Measurements from ENCODE around the gene IPCEF1.

IPCEF1 gene

GRCh38 chr6:154249499-154250298 lies 106.9 kb downstream of the IPCEF1 start:
- H3K4me1 ChIP-seq = no peaks in the 10 kb centered on the region
- no peaks in the 10 kb centered on the region for H3K9me3 ChIP-seq
- no peaks in the 10 kb centered on the region for H3K36me3 ChIP-seq
- H3K4me3 ChIP-seq (ENCODE audit: low read depth, low read length) = no peak overlapping the region
- no peak for DNase-seq
- H3K27me3 ChIP-seq = no peaks in the 10 kb centered on the region
- TF ChIP-seq CTCF (IDR thresholded peaks at IDR 0.05; ENCODE audit: low read depth, low read length) = no peak

GRCh38 chr6:154247119-154247861 lies 109.3 kb downstream of the IPCEF1 start:
- no peak for TF ChIP-seq CTCF (IDR thresholded peaks at IDR 0.05; ENCODE audit: low read depth, low read length)
- H3K27me3 ChIP-seq = no peaks in the 10 kb centered on the region
- no peaks in the 10 kb centered on the region for H3K9me3 ChIP-seq
- H3K4me1 ChIP-seq = no peaks in the 10 kb centered on the region
- no peaks in the 10 kb centered on the region for H3K36me3 ChIP-seq
- DNase-seq = no peak
- peak overlapping the region; percentile 49 for H3K4me3 ChIP-seq (ENCODE audit: low read depth, low read length)

- Histone ChIP-seq H3K9me3 (no peaks in the 10 kb centered on the region), H3K36me3 (no peaks in the 10 kb centered on the region), H3K27me3 (no peaks in the 10 kb centered on the region), H3K4me3 (ENCODE audit: low read depth, low read length) (no peak overlapping the region), H3K4me1 (no peaks in the 10 kb centered on the region)
- DNase-seq = no peak
- no peak for TF ChIP-seq CTCF (IDR thresholded peaks at IDR 0.05; ENCODE audit: low read depth, low read length)
Observed at GRCh38 chr6:154246723-154247118, 109.9 kb downstream of the IPCEF1 start.

- no peak for DNase-seq
- no peak overlapping the region for H3K4me3 ChIP-seq (ENCODE audit: low read depth, low read length)
Observed at GRCh38 chr6:154245506-154245905, 111.1 kb downstream of the IPCEF1 start.

GRCh38 chr6:154243793-154244750 lies 112.5 kb downstream of the IPCEF1 start:
- H3K4me3 ChIP-seq (ENCODE audit: low read depth, low read length) = no peak overlapping the region
- no peak for DNase-seq
- no peaks in the 10 kb centered on the region for H3K27me3 ChIP-seq
- no peaks in the 10 kb centered on the region for H3K9me3 ChIP-seq
- H3K36me3 ChIP-seq = no peaks in the 10 kb centered on the region
- no peak for TF ChIP-seq CTCF (IDR thresholded peaks at IDR 0.05; ENCODE audit: low read depth, low read length)
- H3K4me1 ChIP-seq = no peaks in the 10 kb centered on the region

More at GRCh38 chr6:154245506-154245905, 111.1 kb downstream of the IPCEF1 start:
- no peaks in the 10 kb centered on the region for H3K36me3 ChIP-seq
- no peak for TF ChIP-seq CTCF (IDR thresholded peaks at IDR 0.05; ENCODE audit: low read depth, low read length)
- no peaks in the 10 kb centered on the region for H3K4me1 ChIP-seq
- H3K9me3 ChIP-seq = no peaks in the 10 kb centered on the region
- H3K27me3 ChIP-seq = no peaks in the 10 kb centered on the region
